HepG2 (cell line): ENCODE data around the gene PNKD. TPM values are rescaled to one million over a fixed set of nuclear protein-coding genes. Genes with fewer than 3 reads are reported as not detected.

ENCODE experiments used
- CAMTA2 ChIP-seq: sonication (generic); formaldehyde crosslinking; IDR thresholded peaks from 2 replicates; pipeline ENCODE4 v1.4.0; 2020; ENCODE audit warnings: mild to moderate bottlenecking, missing genetic modification reagents, borderline replicate concordance
- HNF4A ChIP-seq: sonication (generic); formaldehyde crosslinking; IDR thresholded peaks from 2 replicates; pipeline ENCODE4 v1.4.0; 2020; ENCODE audit warnings: missing genetic modification reagents
- KDM3A ChIP-seq: IDR thresholded peaks from 2 replicates; pipeline ENCODE4 v1.6.1; 2018; ENCODE audit warnings: low read depth, missing compliant biosample characterization
- MAX ChIP-seq: IDR thresholded peaks from 2 replicates; pipeline ENCODE4 v1.6.1; 2012; ENCODE audit warnings: inconsistent platforms
- NPAS2 ChIP-seq: sonication (generic); formaldehyde crosslinking; IDR thresholded peaks from 2 replicates; pipeline ENCODE4 v1.8.0; 2022; ENCODE audit warnings: mild to moderate bottlenecking, missing genetic modification reagents, borderline replicate concordance
- NR2F6 ChIP-seq, 2 experiments: IDR thresholded peaks; 2 replicates each; pipeline ENCODE4 v1.6.1; 2016; ENCODE audit warnings: antibody characterized with exemption in 1 of 2, mild to moderate bottlenecking in 1 of 2
- NRL ChIP-seq: sonication (generic); formaldehyde crosslinking; IDR thresholded peaks from 2 replicates; pipeline ENCODE4 v1.5.0; 2020; ENCODE audit warnings: missing genetic modification reagents, mild to moderate bottlenecking, moderate library complexity, borderline replicate concordance
- PATZ1 ChIP-seq: sonication (generic); formaldehyde crosslinking; IDR thresholded peaks from 2 replicates; pipeline ENCODE4 v1.4.0; 2020; ENCODE audit warnings: missing genetic modification reagents
- TFAP4 ChIP-seq: sonication (generic); IDR thresholded peaks from 2 replicates; pipeline ENCODE4 v1.6.1; 2016; ENCODE audit warnings: low read depth, borderline replicate concordance
- ZBTB7A ChIP-seq: sonication (generic); formaldehyde crosslinking; IDR thresholded peaks from 2 replicates; pipeline ENCODE4 v1.8.0; 2022; ENCODE audit warnings: mild to moderate bottlenecking, missing genetic modification reagents
- ZNF124 ChIP-seq: sonication (generic); formaldehyde crosslinking; IDR thresholded peaks from 2 replicates; pipeline ENCODE4 v1.4.0; 2020; ENCODE audit warnings: missing genetic modification reagents
- ZNF326 ChIP-seq: sonication (generic); formaldehyde crosslinking; IDR thresholded peaks from 2 replicates; pipeline ENCODE4 v1.4.0; 2020; ENCODE audit warnings: missing genetic modification reagents, borderline replicate concordance
- ZNF615 ChIP-seq: sonication (generic); formaldehyde crosslinking; IDR thresholded peaks from 2 replicates; pipeline ENCODE4 v1.5.0; 2020; ENCODE audit warnings: mild to moderate bottlenecking, missing genetic modification reagents, borderline replicate concordance
- ZZZ3 ChIP-seq: sonication (generic); formaldehyde crosslinking; IDR thresholded peaks from 2 replicates; pipeline ENCODE4 v1.4.0; 2020; ENCODE audit warnings: missing genetic modification reagents, mild to moderate bottlenecking, borderline replicate concordance
- polyA plus RNA-seq, 8 experiments: library from polyadenylated mRNA; depleted of rRNA in 3 of 8; stranded (reverse) in 7 of 8; unstranded in 1 of 8; fragments of >200 nt; fragmentation: Illumina TruSeq in 4 of 8; extraction: Trizol in 4 of 8; gene quantifications; 2 replicates each; pipeline versions ENCODE4 v1.2.1 to v1.2.3, GENCODE V29; 2011 to 2016; ENCODE audit warnings: low read depth in 4 of 8, missing spikeins in 1 of 8, mixed read lengths in 1 of 8; ENCODE audit not compliant: insufficient read depth in 1 of 8
- total RNA-seq, 5 experiments: library from RNA; depleted of rRNA; stranded (reverse); fragments of >200 nt; fragmentation: Illumina TruSeq; extraction: Trizol; gene quantifications; 2 replicates each; pipeline ENCODE4 v1.2.3, GENCODE V29; 2016; ENCODE audit warnings: low read depth in 1 of 5
- TF ChIP-seq, protein P1 (sequence below): sonication (generic); formaldehyde crosslinking; IDR thresholded peaks from 2 replicates; pipeline ENCODE4; 2020; ENCODE audit warnings: missing genetic modification reagents, mild to moderate bottlenecking, borderline replicate concordance
- TF ChIP-seq, protein P2 (sequence below): sonication (generic); formaldehyde crosslinking; IDR thresholded peaks from 2 replicates; pipeline ENCODE4 v1.8.1; 2023; ENCODE audit warnings: mild to moderate bottlenecking, moderate library complexity, missing genetic modification reagents
- TF ChIP-seq, protein P3 (sequence below): sonication (generic); formaldehyde crosslinking; IDR thresholded peaks from 2 replicates; pipeline ENCODE4 v1.4.0; 2020; ENCODE audit warnings: missing genetic modification reagents, borderline replicate concordance

PNKD gene
- total and polyA plus RNA-seq, 2 of the 13 experiments (the other 11 are each of a cell fraction or from before 2014, with no cell fraction given) = 55.9 to 80.4 TPM

- TF ChIP-seq ZNF326 (CRISPR knock-in tag) (no peak), NR2F6 (IDR thresholded peaks at IDR 0.05) (no peak; the same call in 1 of the 2 replicates), NR2F6 (CRISPR knock-in tag; IDR thresholded peaks at IDR 0.05) (no peak), ZNF615 (CRISPR knock-in tag) (no peak), ZNF124 (CRISPR knock-in tag) (no peak), HNF4A (CRISPR knock-in tag) (peak; percentile 31; the same call in 1 of the 2 replicates), ZBTB7A (0 out of 2 replicates have a peak, but pooled peaks have one; percentile 24), NPAS2 (CRISPR knock-in tag) (no peak), TFAP4 (no peak), ZZZ3 (CRISPR knock-in tag) (no peak), NRL (CRISPR knock-in tag) (no peak), PATZ1 (0 out of 2 replicates have a peak, but pooled peaks have one; percentile 30), KDM3A (CRISPR knock-in tag) (no peak), MAX (no peak), CAMTA2 (CRISPR knock-in tag) (no peak)
- TF ChIP-seq, protein P1, sequence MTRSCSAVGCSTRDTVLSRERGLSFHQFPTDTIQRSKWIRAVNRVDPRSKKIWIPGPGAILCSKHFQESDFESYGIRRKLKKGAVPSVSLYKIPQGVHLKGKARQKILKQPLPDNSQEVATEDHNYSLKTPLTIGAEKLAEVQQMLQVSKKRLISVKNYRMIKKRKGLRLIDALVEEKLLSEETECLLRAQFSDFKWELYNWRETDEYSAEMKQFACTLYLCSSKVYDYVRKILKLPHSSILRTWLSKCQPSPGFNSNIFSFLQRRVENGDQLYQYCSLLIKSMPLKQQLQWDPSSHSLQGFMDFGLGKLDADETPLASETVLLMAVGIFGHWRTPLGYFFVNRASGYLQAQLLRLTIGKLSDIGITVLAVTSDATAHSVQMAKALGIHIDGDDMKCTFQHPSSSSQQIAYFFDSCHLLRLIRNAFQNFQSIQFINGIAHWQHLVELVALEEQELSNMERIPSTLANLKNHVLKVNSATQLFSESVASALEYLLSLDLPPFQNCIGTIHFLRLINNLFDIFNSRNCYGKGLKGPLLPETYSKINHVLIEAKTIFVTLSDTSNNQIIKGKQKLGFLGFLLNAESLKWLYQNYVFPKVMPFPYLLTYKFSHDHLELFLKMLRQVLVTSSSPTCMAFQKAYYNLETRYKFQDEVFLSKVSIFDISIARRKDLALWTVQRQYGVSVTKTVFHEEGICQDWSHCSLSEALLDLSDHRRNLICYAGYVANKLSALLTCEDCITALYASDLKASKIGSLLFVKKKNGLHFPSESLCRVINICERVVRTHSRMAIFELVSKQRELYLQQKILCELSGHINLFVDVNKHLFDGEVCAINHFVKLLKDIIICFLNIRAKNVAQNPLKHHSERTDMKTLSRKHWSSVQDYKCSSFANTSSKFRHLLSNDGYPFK (CRISPR knock-in tag) = no peak
- TF ChIP-seq, protein P2, sequence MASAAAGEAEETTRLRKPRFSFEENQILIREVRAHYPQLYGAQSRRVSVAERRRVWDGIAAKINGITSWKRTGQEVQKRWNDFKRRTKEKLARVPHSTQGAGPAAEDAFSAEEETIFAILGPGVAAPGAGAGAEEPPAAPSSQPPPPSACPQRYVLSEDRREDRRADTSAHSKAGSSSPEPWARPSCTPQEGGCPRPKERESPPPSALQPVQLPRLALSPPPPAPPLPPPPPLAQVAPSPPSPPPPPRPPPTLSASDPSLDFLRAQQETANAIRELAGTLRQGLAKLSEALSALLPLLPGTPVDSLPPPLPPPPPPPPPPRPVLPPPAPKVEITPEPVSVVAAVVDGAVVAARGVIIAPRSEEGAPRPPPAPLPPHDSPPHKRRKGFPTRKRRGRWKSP (CRISPR knock-in tag) = no peak
- TF ChIP-seq, protein P3, sequence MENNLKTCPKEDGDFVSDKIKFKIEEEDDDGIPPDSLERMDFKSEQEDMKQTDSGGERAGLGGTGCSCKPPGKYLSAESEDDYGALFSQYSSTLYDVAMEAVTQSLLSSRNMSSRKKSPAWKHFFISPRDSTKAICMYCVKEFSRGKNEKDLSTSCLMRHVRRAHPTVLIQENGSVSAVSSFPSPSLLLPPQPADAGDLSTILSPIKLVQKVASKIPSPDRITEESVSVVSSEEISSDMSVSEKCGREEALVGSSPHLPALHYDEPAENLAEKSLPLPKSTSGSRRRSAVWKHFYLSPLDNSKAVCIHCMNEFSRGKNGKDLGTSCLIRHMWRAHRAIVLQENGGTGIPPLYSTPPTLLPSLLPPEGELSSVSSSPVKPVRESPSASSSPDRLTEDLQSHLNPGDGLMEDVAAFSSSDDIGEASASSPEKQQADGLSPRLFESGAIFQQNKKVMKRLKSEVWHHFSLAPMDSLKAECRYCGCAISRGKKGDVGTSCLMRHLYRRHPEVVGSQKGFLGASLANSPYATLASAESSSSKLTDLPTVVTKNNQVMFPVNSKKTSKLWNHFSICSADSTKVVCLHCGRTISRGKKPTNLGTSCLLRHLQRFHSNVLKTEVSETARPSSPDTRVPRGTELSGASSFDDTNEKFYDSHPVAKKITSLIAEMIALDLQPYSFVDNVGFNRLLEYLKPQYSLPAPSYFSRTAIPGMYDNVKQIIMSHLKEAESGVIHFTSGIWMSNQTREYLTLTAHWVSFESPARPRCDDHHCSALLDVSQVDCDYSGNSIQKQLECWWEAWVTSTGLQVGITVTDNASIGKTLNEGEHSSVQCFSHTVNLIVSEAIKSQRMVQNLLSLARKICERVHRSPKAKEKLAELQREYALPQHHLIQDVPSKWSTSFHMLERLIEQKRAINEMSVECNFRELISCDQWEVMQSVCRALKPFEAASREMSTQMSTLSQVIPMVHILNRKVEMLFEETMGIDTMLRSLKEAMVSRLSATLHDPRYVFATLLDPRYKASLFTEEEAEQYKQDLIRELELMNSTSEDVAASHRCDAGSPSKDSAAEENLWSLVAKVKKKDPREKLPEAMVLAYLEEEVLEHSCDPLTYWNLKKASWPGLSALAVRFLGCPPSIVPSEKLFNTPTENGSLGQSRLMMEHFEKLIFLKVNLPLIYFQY = no peak
Observed at GRCh38 chr2:218306184-218306920, 36.0 kb downstream of the PNKD start (continued).
